ENCODE data around the gene B3GAT2. TPM values are rescaled to one million over a fixed set of nuclear protein-coding genes. Genes with fewer than 3 reads are reported as not detected.

The B3GAT2 gene
- total and polyA plus RNA-seq, 2 donors (not counting 1 experiment from before 2014, with no cell fraction given): not detected

DNA sequence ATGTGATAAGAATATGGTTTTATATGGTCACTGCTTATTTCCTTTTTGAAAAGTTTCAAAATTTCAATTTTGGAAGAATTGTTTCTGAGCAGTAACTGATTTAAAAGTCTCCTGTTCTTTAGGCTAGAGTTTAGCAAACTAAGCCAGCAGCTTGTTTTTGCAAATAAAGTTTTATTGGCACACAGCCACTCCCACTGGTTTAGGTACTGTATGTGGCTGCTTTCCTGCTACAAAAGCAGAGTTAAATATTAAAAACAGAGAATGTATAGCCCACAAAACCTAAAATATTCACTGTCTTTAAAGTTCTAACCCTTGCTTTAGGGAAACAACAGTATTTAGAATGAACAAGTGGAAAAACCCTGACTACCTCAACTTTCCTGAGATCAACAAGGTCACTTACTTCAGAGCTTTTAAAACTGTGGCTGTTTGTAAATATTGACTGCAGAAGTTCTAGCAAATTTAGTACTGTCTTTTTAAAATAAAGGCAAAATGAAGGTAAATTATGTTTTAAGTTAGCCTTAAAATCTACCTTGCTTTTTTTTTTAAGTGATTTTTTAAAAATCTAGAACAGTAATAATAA is 104.1 kb downstream of the B3GAT2 start:
- no peaks in the 10 kb centered on the region for H3K27me3 ChIP-seq (replicated peaks in 1 of 4; ENCODE audit: control extremely low read depth in 1 of 4, control insufficient read depth in 3 of 4, insufficient read depth in 4 of 4, low read length in 3 of 4)
- no peaks in the 10 kb centered on the region for H3K79me2 ChIP-seq (ENCODE audit: control insufficient read depth, insufficient read depth, low read length)
- no peak overlapping the region for H3K4me2 ChIP-seq (replicated peaks; ENCODE audit: low read depth, low read length, poor library complexity, severe bottlenecking)
- H3K27ac Mint-ChIP-seq: no peak overlapping the region
- intact Hi-C loops (cut with micrococcal nuclease): no loop called here
- no peak for ATAC-seq (ENCODE audit: low read depth)
- no peak overlapping the region for H3K4me3 ChIP-seq (ENCODE audit: control extremely low read depth in 1 of 5, extremely low read depth in 1 of 5, insufficient read depth in 1 of 5, low read depth in 2 of 5, low read length in 4 of 5)
- peaks cover 2% of the 10 kb centered on the region for H4K20me1 ChIP-seq (ENCODE audit: control insufficient read depth, insufficient read depth, low read length, poor library complexity, severe bottlenecking)
- H3K27me3 Mint-ChIP-seq: no peaks in the 10 kb centered on the region
- H3K4me1 Mint-ChIP-seq: peaks cover 30% of the 10 kb centered on the region
- DNase-seq: no peak
- ChIA-PET POLR2A (no interaction called here), CTCF (no interaction called here)
- peaks cover 7 to 19% of the 10 kb centered on the region in 2 donors for H3K4me1 ChIP-seq (ENCODE audit: control insufficient read depth in 2 of 2, insufficient read depth in 2 of 2, low read length in 2 of 2)
- no peak overlapping the region for H3K27ac ChIP-seq (ENCODE audit: low read length in 2 of 2)
- TF ChIP-seq CTCF (IDR thresholded peaks at IDR 0.05): no peak
- TF ChIP-seq EZH2 (IDR thresholded peaks at IDR 0.05; ENCODE audit: borderline replicate concordance, insufficient read depth, low read depth, low read length, poor library complexity, severe bottlenecking): no peak
- no peak overlapping the region for H2AFZ ChIP-seq (ENCODE audit: insufficient read depth, low read depth, low read length, poor library complexity, severe bottlenecking)
- no peaks in the 10 kb centered on the region for H3K9me3 ChIP-seq (ENCODE audit: control extremely low read depth in 1 of 3, control insufficient read depth in 2 of 3, insufficient read depth in 1 of 3, low read length in 2 of 3)
- no peaks in the 10 kb centered on the region for H3K9me3 Mint-ChIP-seq (ENCODE audit: insufficient read depth)
- H3K9ac ChIP-seq (ENCODE audit: low read length): no peak overlapping the region
- H3K4me3 Mint-ChIP-seq: no peak overlapping the region
- peaks cover 1 to 6% of the 10 kb centered on the region in 2 experiments for H3K36me3 ChIP-seq (replicated peaks in 1 of 2; ENCODE audit: control extremely low read depth in 1 of 2, control insufficient read depth in 1 of 2, extremely low read depth in 1 of 2, insufficient read depth in 2 of 2, low read length in 1 of 2)

DNA sequence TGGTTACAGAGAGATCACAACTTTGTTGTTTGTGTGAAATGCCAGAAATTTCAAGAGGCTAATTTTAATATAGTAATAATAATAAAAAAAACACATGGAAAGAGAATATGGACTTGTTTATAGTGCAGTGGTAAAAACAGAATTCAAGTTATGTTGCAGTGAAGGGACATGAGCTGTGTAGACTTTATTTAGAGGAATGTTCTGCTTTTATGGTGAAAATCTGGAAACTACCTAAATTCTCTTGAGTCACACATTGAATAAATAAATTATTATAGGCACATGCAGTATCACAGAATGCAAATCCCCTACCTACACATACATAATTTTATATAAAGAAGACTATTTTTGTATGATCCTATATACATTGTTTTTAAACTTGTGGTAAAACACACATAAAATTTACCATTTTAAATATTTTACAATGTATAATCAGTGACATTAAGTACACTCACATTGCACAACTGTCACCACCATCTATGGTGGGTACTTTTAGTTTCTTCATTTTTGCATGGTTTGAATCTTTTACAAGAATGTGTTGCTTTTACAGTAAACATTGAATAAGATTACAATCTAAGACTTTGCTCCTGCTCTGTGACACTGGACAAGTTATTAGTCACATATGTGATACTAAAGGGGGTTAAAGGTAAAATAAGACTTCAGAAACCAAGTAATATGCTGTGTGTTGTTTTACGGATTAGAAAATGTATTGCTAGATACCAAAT is 107.4 kb downstream of the B3GAT2 start:
- no peak for ATAC-seq (ENCODE audit: low read depth)
- Histone ChIP-seq H3K27ac (ENCODE audit: low read length in 2 of 2) (no peak overlapping the region), H3K27me3 (replicated peaks in 1 of 4; ENCODE audit: control extremely low read depth in 1 of 4, control insufficient read depth in 3 of 4, insufficient read depth in 4 of 4, low read length in 3 of 4) (no peaks in the 10 kb centered on the region), H3K79me2 (ENCODE audit: control insufficient read depth, insufficient read depth, low read length) (no peaks in the 10 kb centered on the region), H3K9me3 (ENCODE audit: control extremely low read depth in 1 of 3, control insufficient read depth in 2 of 3, insufficient read depth in 1 of 3, low read length in 2 of 3) (no peaks in the 10 kb centered on the region), H3K9ac (ENCODE audit: low read length) (no peak overlapping the region), H3K4me1 (ENCODE audit: control insufficient read depth in 2 of 2, insufficient read depth in 2 of 2, low read length in 2 of 2) (peaks cover 0 to 11% of the 10 kb centered on the region in 2 donors), H3K4me3 (ENCODE audit: control extremely low read depth in 1 of 5, extremely low read depth in 1 of 5, insufficient read depth in 1 of 5, low read depth in 2 of 5, low read length in 4 of 5) (no peak overlapping the region), H4K20me1 (ENCODE audit: control insufficient read depth, insufficient read depth, low read length, poor library complexity, severe bottlenecking) (no peaks in the 10 kb centered on the region), H3K36me3 (replicated peaks in 1 of 2; ENCODE audit: control extremely low read depth in 1 of 2, control insufficient read depth in 1 of 2, extremely low read depth in 1 of 2, insufficient read depth in 2 of 2, low read length in 1 of 2) (peaks cover 1 to 6% of the 10 kb centered on the region in 2 experiments), H3K4me2 (replicated peaks; ENCODE audit: low read depth, low read length, poor library complexity, severe bottlenecking) (no peak overlapping the region), H2AFZ (ENCODE audit: insufficient read depth, low read depth, low read length, poor library complexity, severe bottlenecking) (no peak overlapping the region)
- H3K4me3 Mint-ChIP-seq: no peak overlapping the region
- ChIA-PET CTCF (no interaction called here), POLR2A (no interaction called here)
- no peaks in the 10 kb centered on the region for H3K9me3 Mint-ChIP-seq (ENCODE audit: insufficient read depth)
- peaks cover 18% of the 10 kb centered on the region for H3K4me1 Mint-ChIP-seq
- H3K27ac Mint-ChIP-seq: no peak overlapping the region
- DNase-seq: no peak
- intact Hi-C loops (cut with micrococcal nuclease): no loop called here
- whole genome bisulfite sequencing (ENCODE audit: insufficient coverage): 100% methylated on average over 1 of the region's 1 CpG
- TF ChIP-seq CTCF (IDR thresholded peaks at IDR 0.05): no peak
- TF ChIP-seq EZH2 (IDR thresholded peaks at IDR 0.05; ENCODE audit: borderline replicate concordance, insufficient read depth, low read depth, low read length, poor library complexity, severe bottlenecking): no peak
- H3K27me3 Mint-ChIP-seq: no peaks in the 10 kb centered on the region

All from B cell (primary cell).